OCI-LY3 (cell line): ENCODE results near the gene TTC39A.

Source experiments
- H2AFZ ChIP-seq: fragments of 200-600, 300-600 bp; shearing (Covaris generic); 2 replicates; pipeline ENCODE4 v1.6.0; 2014; ENCODE audit warnings: antibody characterized with exemption, low read depth, low read length
- H3K27ac ChIP-seq: fragments of 200-600, 300-600 bp; sonication (generic); 2 replicates; pipeline ENCODE4 v1.5.1; 2014; ENCODE audit warnings: mild to moderate bottlenecking, low read length, moderate library complexity, mixed read lengths
- H3K27me3 ChIP-seq: fragments of 200-600, 300-600 bp; sonication (generic); 2 replicates; pipeline ENCODE4 v1.6.1; 2014; ENCODE audit warnings: low read depth, low read length, mixed read lengths
- H3K36me3 ChIP-seq: fragments of 200-600, 300-600 bp; sonication (generic); replicated peaks from 2 replicates; pipeline ENCODE3; 2014; ENCODE audit warnings: low read depth, low read length, mixed read lengths
- H3K4me1 ChIP-seq: fragments of 300-600, 200-600 bp; sonication (generic); 2 replicates; pipeline ENCODE4 v1.6.1; 2014; ENCODE audit warnings: low read length, mixed read lengths
- H3K4me2 ChIP-seq: fragments of 200-600, 300-600 bp; sonication (generic); 2 replicates; pipeline ENCODE4 v1.6.1; 2014; ENCODE audit warnings: low read length, mixed read lengths
- H3K4me3 ChIP-seq: fragments of 300-600, 200-600 bp; sonication (generic); 2 replicates; pipeline ENCODE4 v1.5.1; 2014; ENCODE audit warnings: antibody characterized with exemption, mild to moderate bottlenecking, low read length, moderate library complexity
- H3K79me2 ChIP-seq: fragments of 300-600, 200-600 bp; shearing (Covaris generic); 2 replicates; pipeline ENCODE4 v1.6.1; 2014; ENCODE audit warnings: mild to moderate bottlenecking, low read length, mixed read lengths
- H3K9ac ChIP-seq: fragments of 300-600, 200-600 bp; shearing (Covaris generic); 2 replicates; pipeline ENCODE4 v1.6.0; 2014; ENCODE audit warnings: mild to moderate bottlenecking, low read length, moderate library complexity
- H3K9me3 ChIP-seq: fragments of 200-600, 300-600 bp; shearing (Covaris generic); 2 replicates; pipeline ENCODE4 v1.6.1; 2014; ENCODE audit warnings: low read length, mixed read lengths; ENCODE audit not compliant: insufficient read depth
- H4K20me1 ChIP-seq: fragments of 200-600, 300-600 bp; sonication (generic); 2 replicates; pipeline ENCODE4 v1.6.1; 2016; ENCODE audit warnings: low read length, mixed read lengths; ENCODE audit not compliant: insufficient read depth
- EZH2phosphoT487 ChIP-seq: fragments of 200-600 bp; shearing (Covaris generic); IDR thresholded peaks from 2 replicates; pipeline ENCODE4 v1.6.1; 2018; ENCODE audit warnings: antibody characterized with exemption, mixed run types, low read depth
- TF ChIP-seq, protein P1 (sequence below): fragments of 200-600, 300-600 bp; sonication (generic); IDR thresholded peaks from 2 replicates; pipeline ENCODE4 v1.5.1; 2014; ENCODE audit warnings: antibody characterized with exemption, low read length, low read depth

TTC39A gene

DNA sequence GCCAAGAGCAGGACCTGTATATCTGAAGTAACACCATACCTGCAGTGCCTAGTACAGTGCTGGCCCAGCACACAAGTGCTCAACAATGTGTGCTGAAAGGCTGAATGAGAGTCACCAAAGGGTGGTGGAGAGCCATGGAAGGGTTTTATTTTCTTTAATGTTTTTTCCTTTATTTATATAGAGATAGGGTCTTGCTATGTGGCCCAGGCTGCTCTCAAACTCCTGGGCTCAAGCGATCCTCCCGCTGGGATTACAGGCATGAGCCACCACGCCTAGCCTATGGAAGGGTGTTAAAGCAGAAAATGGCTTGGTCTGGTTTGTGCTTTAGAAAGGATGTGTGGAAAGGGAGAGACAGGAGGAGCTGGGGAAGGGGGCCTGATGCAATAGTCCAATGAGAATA is 13.3 kb upstream of the TTC39A start:
- Histone ChIP-seq H3K27ac (no peak overlapping the region), H3K79me2 (no peaks in the 10 kb centered on the region), H3K9me3 (no peaks in the 10 kb centered on the region), H4K20me1 (no peaks in the 10 kb centered on the region), H2AFZ (no peak overlapping the region), H3K36me3 (no peaks in the 10 kb centered on the region), H3K27me3 (no peaks in the 10 kb centered on the region), H3K4me3 (no peak overlapping the region), H3K9ac (no peak overlapping the region), H3K4me1 (peaks cover 20% of the 10 kb centered on the region), H3K4me2 (no peak overlapping the region)
- no peak for TF ChIP-seq EZH2phosphoT487
- TF ChIP-seq, protein P1, sequence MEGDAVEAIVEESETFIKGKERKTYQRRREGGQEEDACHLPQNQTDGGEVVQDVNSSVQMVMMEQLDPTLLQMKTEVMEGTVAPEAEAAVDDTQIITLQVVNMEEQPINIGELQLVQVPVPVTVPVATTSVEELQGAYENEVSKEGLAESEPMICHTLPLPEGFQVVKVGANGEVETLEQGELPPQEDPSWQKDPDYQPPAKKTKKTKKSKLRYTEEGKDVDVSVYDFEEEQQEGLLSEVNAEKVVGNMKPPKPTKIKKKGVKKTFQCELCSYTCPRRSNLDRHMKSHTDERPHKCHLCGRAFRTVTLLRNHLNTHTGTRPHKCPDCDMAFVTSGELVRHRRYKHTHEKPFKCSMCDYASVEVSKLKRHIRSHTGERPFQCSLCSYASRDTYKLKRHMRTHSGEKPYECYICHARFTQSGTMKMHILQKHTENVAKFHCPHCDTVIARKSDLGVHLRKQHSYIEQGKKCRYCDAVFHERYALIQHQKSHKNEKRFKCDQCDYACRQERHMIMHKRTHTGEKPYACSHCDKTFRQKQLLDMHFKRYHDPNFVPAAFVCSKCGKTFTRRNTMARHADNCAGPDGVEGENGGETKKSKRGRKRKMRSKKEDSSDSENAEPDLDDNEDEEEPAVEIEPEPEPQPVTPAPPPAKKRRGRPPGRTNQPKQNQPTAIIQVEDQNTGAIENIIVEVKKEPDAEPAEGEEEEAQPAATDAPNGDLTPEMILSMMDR: no peak

DNA sequence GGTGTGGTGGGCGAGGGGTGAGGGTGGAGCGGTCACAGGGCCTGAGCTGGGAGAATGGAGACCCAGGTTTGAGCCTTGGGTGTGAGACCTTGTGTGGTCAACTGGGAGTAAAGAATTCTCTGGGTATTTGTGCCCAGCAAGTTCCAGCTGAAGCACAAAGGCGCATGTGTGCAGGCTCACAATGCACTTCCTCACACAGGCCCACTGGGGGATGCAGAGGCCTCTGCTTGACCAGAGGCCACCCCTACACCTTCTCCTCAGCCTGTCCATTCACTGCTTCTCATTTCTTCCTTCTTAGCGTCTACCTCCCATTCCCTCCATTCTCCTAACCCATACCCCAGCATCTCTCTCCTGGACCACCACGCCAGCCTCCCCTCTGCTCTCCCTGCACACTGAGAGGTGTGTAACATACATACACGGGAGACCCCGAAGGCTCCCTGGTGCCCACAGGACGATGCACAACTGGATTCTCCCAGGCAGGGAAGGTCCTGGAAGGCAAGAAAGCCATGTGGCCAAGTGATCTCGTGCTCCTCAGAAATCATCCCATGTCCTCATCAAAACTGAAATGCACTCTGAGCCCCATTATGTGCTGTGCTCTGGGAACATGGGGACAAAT is 12.3 kb upstream of the TTC39A start:
- Histone ChIP-seq H3K4me2 (peak overlapping the region; percentile 70), H3K27ac (no peak overlapping the region), H3K36me3 (no peaks in the 10 kb centered on the region), H4K20me1 (no peaks in the 10 kb centered on the region), H3K4me1 (peaks cover 20% of the 10 kb centered on the region), H3K9ac (peak overlapping the region; percentile 29; the same call in 1 of the 2 replicates), H3K4me3 (peak overlapping the region; percentile 56), H3K79me2 (no peaks in the 10 kb centered on the region), H3K9me3 (no peaks in the 10 kb centered on the region), H3K27me3 (no peaks in the 10 kb centered on the region), H2AFZ (peak overlapping the region; percentile 57; the same call in 1 of the 2 replicates)
- no peak for TF ChIP-seq EZH2phosphoT487
- TF ChIP-seq, protein P1: no peak

DNA sequence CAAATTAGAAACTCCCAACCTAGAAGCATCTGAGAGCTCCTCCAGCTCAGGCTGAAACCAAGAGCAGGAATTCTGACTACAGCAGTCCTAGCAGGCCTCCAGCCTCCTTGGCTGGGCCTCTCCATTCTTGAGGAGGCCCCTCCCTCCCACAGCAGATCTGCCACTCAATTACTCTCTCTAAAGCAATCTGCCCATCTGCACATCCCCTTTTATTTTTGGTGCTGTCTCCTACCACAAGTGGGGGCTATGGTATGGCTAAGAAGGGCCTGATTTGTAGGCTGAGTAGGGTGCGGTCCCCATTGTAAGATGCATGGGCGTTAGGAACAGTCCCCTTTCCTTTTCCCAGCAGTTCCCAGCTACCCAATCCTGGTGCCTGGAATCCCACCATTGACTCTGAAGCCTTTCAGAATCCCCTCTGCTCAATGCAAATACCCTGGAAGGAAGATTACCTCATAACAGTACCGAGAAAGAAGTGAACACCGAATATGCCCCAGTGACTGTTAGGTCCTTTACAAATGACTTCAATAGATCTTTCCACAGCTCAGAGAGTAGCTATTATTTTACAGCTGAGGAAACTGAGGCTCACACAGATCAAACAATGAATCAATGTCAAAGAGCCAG is 11.6 kb upstream of the TTC39A start:
- Histone ChIP-seq H3K36me3 (no peaks in the 10 kb centered on the region), H3K9ac (peak overlapping the region; percentile 29; the same call in 1 of the 2 replicates), H3K4me3 (peak overlapping the region; percentile 56), H4K20me1 (no peaks in the 10 kb centered on the region), H2AFZ (peak overlapping the region; percentile 57; the same call in 1 of the 2 replicates), H3K4me1 (peaks cover 20% of the 10 kb centered on the region), H3K4me2 (peak overlapping the region; percentile 70), H3K9me3 (no peaks in the 10 kb centered on the region), H3K27me3 (no peaks in the 10 kb centered on the region), H3K27ac (peak overlapping the region; percentile 15; the same call in 1 of the 2 replicates), H3K79me2 (no peaks in the 10 kb centered on the region)
- TF ChIP-seq, protein P1: peak; percentile 52
- no peak for TF ChIP-seq EZH2phosphoT487

DNA sequence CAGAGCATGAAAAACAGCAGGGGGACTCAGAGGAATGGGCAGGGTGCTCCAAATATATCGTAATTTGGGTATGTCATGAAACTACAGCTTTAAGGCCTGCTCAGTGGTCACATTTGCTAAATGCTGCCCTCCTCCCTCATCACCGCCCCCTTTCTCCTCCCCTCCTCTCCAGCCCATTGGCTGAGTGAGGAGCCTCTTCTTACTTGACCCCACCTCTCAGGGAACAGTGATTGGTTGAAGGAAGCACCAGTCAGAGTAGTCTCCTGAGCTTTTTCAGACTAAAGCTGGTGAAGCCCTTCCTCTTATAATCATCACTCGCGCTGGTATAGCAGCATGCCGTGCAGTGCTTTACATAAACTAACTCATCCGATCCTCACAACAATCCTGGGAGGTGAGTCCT is 10.0 kb upstream of the TTC39A start:
- Histone ChIP-seq H3K36me3 (no peaks in the 10 kb centered on the region), H3K9me3 (no peaks in the 10 kb centered on the region), H3K79me2 (no peaks in the 10 kb centered on the region), H3K27ac (no peak overlapping the region), H2AFZ (no peak overlapping the region), H3K4me1 (peaks cover 20% of the 10 kb centered on the region), H3K9ac (no peak overlapping the region), H3K4me2 (peak overlapping the region; percentile 24; the same call in 1 of the 2 replicates), H4K20me1 (no peaks in the 10 kb centered on the region), H3K27me3 (no peaks in the 10 kb centered on the region), H3K4me3 (no peak overlapping the region)
- no peak for TF ChIP-seq EZH2phosphoT487
- TF ChIP-seq, protein P1: no peak
